Astrocyte (in vitro differentiated cells and primary cell): ENCODE measurements around the gene RPS6KA4.

ENCODE experiments used
- EZH2 ChIP-seq: IDR thresholded peaks from 2 replicates; pipeline ENCODE4 v1.6.1; 2012; ENCODE audit warnings: mild to moderate bottlenecking, low read length, inconsistent platforms; ENCODE audit not compliant: insufficient read depth
- TF ChIP-seq, protein P1 (sequence below): IDR thresholded peaks from 2 replicates; pipeline ENCODE4 v1.5.1; 2011; ENCODE audit warnings: low read depth, mild to moderate bottlenecking, inconsistent platforms, low read length, moderate library complexity; ENCODE audit not compliant: insufficient read depth

DNA sequence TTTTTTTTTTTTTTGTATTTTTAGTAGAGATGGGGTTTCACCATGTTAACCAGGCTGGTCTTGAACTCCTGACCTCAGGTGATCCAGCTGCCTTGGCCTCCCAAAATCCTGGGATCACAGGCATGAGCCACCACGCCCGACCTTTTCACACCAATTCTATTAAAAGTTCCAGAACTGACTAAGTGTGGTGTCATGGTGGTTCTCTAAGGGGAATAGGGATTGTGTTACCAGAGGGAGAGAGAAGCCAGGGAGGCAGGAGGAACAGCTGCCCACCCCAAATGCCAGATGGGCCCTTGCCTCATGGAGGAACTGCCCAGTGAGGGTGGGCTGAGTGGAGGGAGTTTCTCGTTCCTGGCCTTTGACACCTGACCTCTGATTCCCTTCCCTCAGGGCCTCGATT lies 5.9 kb downstream of the RPS6KA4 start:
- TF ChIP-seq, protein P1, sequence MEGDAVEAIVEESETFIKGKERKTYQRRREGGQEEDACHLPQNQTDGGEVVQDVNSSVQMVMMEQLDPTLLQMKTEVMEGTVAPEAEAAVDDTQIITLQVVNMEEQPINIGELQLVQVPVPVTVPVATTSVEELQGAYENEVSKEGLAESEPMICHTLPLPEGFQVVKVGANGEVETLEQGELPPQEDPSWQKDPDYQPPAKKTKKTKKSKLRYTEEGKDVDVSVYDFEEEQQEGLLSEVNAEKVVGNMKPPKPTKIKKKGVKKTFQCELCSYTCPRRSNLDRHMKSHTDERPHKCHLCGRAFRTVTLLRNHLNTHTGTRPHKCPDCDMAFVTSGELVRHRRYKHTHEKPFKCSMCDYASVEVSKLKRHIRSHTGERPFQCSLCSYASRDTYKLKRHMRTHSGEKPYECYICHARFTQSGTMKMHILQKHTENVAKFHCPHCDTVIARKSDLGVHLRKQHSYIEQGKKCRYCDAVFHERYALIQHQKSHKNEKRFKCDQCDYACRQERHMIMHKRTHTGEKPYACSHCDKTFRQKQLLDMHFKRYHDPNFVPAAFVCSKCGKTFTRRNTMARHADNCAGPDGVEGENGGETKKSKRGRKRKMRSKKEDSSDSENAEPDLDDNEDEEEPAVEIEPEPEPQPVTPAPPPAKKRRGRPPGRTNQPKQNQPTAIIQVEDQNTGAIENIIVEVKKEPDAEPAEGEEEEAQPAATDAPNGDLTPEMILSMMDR = no peak
- TF ChIP-seq EZH2 = no peak
